NCI-H1694 treated with DMSO at 0.1 percent for 48 hours (cell line): ENCODE results near the gene SLC1A6.
"Not testable (repeated sequence)": the region's sequence is repeated elsewhere in the genome, so short reads cannot be mapped to it uniquely, and the experiment has no call there.

ENCODE experiments used
- DNase-seq: peaks from one replicate; lab custom pipeline; 2025; lab: John Stamatoyannopoulos, UW

The SLC1A6 gene

DNA sequence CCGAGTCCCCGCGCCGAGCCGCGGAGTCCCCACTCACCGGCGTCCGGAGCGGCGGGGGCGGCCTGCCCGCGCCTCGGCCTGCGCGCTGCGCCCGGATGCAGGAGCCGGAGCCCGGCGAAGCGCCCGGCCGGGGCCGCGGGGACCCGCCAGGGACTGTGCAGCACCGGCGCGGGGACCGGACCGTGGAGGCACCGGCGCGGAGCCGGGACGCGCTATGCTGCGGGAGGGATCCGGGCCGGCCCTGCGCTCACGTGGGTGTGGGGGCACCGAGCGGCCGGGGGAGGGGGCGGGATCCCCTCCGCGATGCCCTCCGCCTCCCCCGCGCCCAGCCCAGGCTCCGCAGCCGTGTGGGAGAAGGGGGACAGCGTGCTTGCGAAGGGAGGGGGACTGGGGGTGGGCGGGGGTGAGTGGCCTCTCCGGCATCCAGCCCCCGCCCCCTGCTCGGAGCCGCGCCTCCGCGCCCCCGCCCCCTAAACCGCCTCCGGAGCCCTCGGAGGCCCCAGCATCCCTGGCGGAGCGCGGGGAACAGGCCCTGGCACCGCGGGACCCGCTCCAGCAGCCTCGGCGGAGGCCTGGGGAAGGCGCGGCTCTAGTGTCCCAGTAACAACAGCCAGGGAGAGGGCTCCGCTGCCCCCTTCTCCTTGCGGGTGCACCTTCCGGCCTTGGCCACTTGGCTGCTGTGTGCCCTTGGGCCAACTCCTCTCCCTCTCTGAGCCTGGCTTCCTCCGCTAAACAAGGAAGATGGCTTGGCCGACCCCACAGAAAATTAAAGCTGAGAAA is at the start of gene SLC1A6:
Gene SLC1A6 (minus strand): TSS at position 389 of the 780 bp plus-strand sequence. CDS start 6,954 bp downstream, outside the sequence.
- no peak for DNase-seq

DNA sequence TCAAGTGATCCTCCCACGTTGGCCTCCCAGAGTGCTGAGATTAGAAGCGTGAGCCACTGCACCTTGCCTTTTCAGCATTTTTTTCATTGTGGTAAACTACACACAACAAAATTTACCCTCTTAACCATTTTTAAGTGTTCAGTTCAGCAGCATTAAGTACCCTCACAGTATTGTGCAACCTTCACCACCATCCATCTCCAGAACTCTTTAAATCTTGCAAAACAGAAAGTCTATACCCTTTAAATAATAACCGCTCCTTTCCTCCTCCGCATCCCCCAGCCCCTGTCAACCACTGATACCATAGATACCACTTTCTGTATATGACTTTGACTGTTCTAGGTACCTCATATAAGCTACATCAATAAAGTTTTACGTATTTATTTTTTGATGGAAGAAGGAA is 48.8 kb upstream of the SLC1A6 start:
- no peak for DNase-seq

- DNase-seq = no peak
These were observed 45.6 kb upstream of the SLC1A6 start for GRCh38 chr19:15025217-15025616.

DNA sequence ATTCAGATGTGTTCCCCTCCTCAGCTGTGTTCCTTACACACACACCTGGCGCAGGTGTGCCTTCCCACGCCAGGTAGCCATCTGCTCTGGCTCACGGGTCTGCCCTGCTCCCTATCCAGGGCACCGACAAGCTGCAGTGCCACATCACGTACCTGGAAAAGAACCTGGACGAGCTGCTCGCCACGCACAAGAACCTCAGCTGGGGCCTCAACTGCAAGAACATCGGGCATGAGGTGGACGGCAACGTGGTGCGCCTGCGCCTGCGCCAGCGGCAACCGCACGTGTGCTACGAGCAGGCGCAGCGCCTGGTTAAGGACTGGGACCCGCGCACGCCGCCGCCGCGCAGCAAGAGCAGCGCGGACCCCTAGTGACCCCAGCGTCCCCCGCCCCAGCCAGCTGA is 43.1 kb upstream of the SLC1A6 start:
- DNase-seq = no peak

- DNase-seq = no peak
These were observed 41.8 kb upstream of the SLC1A6 start for GRCh38 chr19:15021286-15022007.

GRCh38 chr19:15018836-15019235 is 39.2 kb upstream of the SLC1A6 start:
- not testable (repeated sequence) for DNase-seq

DNA sequence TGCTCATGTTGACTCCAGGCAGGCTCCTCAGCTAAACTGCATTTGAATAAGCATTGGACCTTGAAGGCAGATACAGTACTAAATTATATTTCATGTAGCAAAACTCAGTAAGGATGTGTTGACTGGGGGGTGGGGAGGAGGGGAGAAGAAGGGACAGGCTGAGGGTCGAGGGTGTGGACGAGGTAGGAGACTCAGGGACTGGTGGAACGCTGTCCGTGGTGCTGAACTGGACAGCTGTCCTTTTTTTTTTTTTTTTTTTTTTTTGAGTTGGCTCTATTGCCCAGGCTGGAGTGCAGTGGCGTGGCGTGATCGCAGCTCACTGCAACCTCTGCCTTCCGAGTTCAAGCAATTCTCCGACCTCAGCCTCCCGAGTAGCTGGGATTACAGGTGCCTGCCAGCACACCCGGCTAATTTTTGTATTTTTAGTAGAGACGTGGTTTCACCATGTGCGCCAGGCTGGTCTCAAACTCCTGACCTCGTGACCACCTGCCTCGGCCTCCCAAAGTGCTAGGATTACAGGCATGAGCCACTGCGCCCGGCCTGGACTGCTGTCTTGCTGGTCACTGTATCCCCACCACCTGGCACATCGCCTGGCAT is 36.4 kb upstream of the SLC1A6 start:
- DNase-seq = no peak

DNA sequence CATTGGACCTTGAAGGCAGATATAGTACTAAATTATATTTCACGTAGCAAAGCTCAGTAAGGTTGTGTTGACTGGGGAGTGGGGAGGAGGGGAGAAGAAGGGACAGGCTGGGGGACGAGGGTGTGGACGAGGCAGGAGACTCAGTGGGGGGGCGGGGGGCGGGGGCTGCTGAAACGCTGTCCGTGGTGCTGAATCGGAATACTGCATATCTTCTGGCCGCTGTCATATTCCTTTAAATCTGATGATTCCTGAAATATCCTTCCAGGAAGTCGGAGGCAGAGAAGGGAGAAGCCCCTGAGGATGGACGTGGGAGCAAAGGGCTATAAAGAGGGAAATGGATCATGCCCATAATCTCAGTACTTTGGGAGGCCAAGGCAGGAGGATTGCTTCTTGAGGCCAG is 34.9 kb upstream of the SLC1A6 start:
- DNase-seq = no peak

GRCh38 chr19:15010501-15011300 is 31.0 kb upstream of the SLC1A6 start:
- DNase-seq = no peak

DNA sequence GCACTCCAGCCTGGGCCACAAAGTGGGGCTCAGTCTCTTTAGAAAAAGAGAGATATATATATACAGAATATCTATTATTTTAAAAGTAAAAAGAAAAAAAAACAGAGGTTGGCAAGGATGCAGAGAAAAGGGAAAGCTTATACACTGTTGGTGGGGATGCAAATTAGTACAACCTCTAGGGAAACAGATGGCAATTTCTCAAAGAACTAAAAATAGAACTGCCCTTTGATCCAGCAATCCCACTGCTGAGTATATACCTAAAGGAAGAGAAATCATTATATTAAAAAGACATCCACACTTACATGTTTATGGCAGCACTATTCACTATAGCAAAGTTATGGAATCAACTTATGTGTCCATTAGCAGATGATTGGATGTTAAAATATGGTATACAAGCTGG is 28.6 kb upstream of the SLC1A6 start:
- no peak for DNase-seq

DNA sequence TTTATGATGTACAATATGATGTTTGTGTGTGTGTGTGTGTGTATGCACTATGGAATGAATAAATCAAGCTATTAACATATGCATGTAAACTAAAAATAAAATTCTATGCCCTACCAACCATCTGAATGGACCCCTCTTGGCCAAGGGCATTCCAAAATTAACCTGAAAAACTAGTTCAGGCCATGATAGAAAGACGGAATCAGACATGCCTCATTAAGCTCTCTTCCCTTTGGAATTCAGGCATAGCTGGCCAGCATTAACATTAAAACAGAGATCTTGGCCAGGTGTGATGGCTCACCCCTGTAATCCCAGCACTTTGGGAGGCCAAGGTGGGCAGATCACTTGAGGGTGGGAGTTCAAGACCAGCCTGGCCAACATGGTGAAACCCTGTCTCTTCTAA is 18.3 kb upstream of the SLC1A6 start:
- DNase-seq = no peak

- DNase-seq = no peak
These were observed 13.1 kb upstream of the SLC1A6 start for GRCh38 chr19:14992780-14993179.

DNA sequence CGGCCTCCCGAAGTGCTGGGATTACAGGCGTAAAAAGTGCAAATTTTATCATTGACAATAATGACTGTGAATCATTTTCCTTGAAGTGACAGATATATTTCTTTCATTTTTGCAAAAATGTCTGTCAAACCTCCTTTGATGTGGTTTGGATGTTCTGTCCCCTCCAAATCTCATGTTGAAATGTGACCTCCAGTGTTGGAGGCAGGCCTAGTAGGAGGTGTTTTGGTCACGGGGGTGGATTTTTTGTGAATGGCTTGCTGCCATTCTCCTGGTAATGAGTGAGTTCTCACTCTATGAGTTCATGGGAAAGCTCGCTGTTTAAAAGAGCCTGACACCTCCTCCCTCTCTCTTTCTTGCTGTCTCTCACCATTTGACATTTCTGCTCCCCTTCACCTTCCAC is 5.5 kb upstream of the SLC1A6 start:
- no peak for DNase-seq

DNA sequence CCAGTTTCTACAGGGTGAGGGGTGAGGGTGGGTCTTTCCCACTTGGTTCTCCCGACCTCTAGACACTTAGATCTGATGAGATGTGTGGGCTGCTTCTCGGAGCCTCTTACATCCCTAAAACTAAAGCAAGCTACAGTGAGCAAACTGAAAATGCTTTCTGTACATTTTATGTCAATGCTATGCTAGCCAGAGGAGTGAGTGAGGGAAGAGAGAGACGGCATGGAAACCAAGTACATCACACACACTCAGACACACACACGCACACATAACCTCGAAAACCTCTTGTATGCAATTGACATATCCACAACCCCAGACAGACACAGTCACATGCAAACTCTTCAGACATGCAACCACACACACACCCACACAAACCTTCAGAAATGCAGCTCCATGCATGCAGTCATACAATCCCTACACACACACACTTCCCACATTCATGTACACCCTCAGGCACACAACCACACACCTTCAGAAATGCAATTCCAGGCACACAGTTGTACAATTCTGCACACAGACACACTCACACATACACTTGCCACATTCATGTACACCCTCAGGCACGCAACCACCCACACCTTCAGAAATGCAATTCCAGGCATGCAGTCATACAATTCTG is 1.4 kb downstream of the SLC1A6 start:
- DNase-seq = no peak

DNA sequence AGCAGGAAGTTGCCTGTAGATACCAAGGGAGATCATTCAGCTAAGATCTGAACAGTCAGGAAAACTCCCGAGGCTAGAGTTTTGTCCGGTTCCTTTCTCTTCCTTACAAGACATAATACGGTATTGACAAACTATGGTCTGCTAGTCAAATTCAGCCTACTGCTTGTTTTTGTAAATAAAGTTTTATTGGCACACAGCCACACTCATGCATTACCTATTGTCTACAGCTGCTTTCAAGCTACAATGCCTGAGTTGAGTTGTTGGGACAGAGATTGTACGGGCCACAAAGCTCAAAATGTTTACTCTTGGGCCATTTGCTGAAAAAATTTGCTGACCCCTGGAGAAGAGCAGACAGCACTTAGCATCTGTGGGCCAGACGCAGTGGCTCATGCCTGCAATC is 2.5 kb downstream of the SLC1A6 start:
- no peak for DNase-seq

GRCh38 chr19:14974488-14974887 is 5.2 kb downstream of the SLC1A6 start:
- DNase-seq = no peak

DNA sequence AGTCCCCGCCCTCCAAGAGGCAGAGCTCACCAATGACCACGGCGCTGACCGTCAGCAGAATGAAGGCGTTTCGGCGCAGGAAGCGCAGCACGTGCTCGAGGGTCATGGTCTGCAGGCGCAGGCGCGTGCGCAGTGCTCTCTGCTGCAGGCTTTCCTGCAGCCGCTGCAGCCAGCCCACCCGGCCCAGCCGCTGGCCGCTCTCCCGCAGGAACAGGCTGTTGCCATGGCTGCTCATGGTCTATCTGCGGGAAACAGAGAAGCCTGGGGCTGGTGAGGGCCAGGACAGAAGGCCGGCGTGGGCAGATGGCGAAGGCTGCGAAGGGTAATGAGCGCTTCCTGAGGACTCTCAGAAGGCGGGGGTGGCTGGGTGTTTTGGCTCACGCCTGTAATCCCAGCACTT is 7.0 kb downstream of the SLC1A6 start:
- DNase-seq = no peak

- no peak for DNase-seq
These were observed 8.2 kb downstream of the SLC1A6 start for GRCh38 chr19:14971474-14971873.

DNA sequence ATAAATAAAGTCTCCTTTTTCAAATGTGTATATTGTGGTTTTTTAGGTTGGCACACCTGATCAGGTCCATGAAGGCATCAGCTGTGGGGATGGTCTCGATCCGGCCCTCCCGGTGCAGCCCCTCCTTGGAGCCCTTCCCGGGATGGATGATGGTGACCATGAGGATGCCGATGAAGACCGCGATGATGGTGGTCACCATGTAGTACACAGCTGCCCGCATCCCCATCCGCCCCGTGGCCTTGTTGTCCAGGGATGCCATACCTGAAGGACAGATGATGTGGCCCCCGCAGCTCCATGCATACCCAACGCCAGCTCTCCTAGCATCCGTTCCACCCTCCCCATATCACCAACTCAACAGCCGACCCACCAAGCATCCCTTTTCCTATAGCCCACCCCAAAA is 11.4 kb downstream of the SLC1A6 start:
- no peak for DNase-seq

- DNase-seq = no peak
These were observed 17.5 kb downstream of the SLC1A6 start for GRCh38 chr19:14961956-14962685.

DNA sequence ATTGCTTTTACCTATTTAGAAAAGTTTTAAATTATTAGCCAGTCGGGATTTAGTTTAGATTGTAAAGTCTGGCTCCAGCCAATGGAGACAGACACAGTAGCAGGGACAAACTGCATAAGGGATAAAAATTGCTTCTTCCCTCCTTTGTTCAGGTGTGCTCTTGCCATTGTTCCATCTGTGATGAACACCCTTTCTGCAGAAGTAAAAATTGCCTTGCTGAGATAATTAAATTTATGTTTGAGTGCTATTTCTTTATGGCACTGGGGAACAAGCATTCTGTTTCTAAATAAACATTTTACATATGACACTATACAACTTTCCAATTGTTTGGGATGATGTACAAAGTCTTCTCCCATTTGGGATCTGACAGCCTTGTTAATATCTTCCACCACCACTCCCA is 20.4 kb downstream of the SLC1A6 start:
- DNase-seq = no peak
